ENCODE results near the gene PLEKHG4B. TPM values are rescaled to one million over a fixed set of nuclear protein-coding genes. Genes with fewer than 3 reads are reported as not detected.

Gene PLEKHG4B
- total and polyA plus RNA-seq, 2 of the 8 experiments (the other 6 are each of a cell fraction or from before 2014, with no cell fraction given), result 31.1 to 43.6 TPM

DNA sequence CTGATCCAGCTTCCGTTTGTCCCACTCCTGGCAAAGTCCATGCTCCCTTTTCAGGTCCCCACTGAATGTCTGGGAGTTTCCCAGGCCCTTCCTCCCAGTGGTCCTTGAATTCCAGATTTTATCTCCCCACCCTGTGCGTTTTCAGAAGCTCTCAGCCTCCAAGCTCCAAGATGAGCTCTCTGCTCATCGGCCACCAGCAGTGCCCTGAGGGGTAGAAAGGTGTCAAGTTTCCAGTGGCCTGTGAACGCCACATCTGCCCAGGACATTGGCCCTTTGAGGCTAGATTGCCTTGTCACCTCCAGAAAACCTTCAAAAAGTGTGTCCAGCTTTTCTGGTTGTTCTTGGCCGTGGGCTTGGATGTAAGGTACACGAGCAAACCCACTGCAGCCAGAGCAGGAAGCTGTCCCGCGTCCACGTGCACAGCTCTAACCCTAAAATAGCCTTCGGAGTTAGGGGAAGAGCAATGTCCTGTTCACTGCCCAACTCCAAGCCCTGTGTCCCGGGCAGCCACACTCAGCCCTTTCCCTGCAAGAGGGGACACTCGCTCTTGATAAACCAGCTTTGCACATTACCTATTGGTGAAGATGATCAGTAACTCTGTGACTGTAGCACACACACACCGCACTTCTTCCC, 88.4 kb downstream of the PLEKHG4B start (continued):
- TF ChIP-seq, protein P1, sequence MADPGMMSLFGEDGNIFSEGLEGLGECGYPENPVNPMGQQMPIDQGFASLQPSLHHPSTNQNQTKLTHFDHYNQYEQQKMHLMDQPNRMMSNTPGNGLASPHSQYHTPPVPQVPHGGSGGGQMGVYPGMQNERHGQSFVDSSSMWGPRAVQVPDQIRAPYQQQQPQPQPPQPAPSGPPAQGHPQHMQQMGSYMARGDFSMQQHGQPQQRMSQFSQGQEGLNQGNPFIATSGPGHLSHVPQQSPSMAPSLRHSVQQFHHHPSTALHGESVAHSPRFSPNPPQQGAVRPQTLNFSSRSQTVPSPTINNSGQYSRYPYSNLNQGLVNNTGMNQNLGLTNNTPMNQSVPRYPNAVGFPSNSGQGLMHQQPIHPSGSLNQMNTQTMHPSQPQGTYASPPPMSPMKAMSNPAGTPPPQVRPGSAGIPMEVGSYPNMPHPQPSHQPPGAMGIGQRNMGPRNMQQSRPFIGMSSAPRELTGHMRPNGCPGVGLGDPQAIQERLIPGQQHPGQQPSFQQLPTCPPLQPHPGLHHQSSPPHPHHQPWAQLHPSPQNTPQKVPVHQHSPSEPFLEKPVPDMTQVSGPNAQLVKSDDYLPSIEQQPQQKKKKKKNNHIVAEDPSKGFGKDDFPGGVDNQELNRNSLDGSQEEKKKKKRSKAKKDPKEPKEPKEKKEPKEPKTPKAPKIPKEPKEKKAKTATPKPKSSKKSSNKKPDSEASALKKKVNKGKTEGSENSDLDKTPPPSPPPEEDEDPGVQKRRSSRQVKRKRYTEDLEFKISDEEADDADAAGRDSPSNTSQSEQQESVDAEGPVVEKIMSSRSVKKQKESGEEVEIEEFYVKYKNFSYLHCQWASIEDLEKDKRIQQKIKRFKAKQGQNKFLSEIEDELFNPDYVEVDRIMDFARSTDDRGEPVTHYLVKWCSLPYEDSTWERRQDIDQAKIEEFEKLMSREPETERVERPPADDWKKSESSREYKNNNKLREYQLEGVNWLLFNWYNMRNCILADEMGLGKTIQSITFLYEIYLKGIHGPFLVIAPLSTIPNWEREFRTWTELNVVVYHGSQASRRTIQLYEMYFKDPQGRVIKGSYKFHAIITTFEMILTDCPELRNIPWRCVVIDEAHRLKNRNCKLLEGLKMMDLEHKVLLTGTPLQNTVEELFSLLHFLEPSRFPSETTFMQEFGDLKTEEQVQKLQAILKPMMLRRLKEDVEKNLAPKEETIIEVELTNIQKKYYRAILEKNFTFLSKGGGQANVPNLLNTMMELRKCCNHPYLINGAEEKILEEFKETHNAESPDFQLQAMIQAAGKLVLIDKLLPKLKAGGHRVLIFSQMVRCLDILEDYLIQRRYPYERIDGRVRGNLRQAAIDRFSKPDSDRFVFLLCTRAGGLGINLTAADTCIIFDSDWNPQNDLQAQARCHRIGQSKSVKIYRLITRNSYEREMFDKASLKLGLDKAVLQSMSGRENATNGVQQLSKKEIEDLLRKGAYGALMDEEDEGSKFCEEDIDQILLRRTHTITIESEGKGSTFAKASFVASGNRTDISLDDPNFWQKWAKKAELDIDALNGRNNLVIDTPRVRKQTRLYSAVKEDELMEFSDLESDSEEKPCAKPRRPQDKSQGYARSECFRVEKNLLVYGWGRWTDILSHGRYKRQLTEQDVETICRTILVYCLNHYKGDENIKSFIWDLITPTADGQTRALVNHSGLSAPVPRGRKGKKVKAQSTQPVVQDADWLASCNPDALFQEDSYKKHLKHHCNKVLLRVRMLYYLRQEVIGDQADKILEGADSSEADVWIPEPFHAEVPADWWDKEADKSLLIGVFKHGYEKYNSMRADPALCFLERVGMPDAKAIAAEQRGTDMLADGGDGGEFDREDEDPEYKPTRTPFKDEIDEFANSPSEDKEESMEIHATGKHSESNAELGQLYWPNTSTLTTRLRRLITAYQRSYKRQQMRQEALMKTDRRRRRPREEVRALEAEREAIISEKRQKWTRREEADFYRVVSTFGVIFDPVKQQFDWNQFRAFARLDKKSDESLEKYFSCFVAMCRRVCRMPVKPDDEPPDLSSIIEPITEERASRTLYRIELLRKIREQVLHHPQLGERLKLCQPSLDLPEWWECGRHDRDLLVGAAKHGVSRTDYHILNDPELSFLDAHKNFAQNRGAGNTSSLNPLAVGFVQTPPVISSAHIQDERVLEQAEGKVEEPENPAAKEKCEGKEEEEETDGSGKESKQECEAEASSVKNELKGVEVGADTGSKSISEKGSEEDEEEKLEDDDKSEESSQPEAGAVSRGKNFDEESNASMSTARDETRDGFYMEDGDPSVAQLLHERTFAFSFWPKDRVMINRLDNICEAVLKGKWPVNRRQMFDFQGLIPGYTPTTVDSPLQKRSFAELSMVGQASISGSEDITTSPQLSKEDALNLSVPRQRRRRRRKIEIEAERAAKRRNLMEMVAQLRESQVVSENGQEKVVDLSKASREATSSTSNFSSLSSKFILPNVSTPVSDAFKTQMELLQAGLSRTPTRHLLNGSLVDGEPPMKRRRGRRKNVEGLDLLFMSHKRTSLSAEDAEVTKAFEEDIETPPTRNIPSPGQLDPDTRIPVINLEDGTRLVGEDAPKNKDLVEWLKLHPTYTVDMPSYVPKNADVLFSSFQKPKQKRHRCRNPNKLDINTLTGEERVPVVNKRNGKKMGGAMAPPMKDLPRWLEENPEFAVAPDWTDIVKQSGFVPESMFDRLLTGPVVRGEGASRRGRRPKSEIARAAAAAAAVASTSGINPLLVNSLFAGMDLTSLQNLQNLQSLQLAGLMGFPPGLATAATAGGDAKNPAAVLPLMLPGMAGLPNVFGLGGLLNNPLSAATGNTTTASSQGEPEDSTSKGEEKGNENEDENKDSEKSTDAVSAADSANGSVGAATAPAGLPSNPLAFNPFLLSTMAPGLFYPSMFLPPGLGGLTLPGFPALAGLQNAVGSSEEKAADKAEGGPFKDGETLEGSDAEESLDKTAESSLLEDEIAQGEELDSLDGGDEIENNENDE (IDR thresholded peaks at IDR 0.05; ENCODE audit: insufficient replicate concordance, low read length), result no peak
- no peak for TF ChIP-seq CHD2 (IDR thresholded peaks at IDR 0.05; ENCODE audit: low read length)
